Cardiac fibroblast (primary cell): ENCODE results near the gene SFI1.

Experiments used
- DNase-seq, 2 donors: peaks; one replicate each; pipeline versions ENCODE4 v3.0.0 to v3.0.0-alpha.2; 2010; ENCODE audit warnings: low read depth in 2 of 2
- H3K4me3 ChIP-seq, 2 donors: replicated peaks in 1 of 2; 1 replicate in 1 of 2; 2 replicates in 1 of 2; pipeline ENCODE4 v1.5.1; 2011; ENCODE audit warnings: low read depth in 2 of 2, low read length in 2 of 2, mild to moderate bottlenecking in 2 of 2, moderate library complexity in 1 of 2
- CTCF ChIP-seq: IDR thresholded peaks from one replicate; pipeline ENCODE4 v1.5.1; 2011; ENCODE audit warnings: low read depth, mild to moderate bottlenecking, low read length, inconsistent platforms

Gene SFI1

GRCh38 chr22:31627223-31627731 lies 130.9 kb downstream of the SFI1 start:
- peak in 1 of 2 donors; percentile 39 for DNase-seq
- no peak overlapping the region for H3K4me3 ChIP-seq
- no peak for TF ChIP-seq CTCF

- DNase-seq, result no peak
- no peak overlapping the region for H3K4me3 ChIP-seq
- no peak for TF ChIP-seq CTCF
Measured at GRCh38 chr22:31628362-31628761, 132.0 kb downstream of the SFI1 start.

- no peak for TF ChIP-seq CTCF
- DNase-seq, result no peak
- H3K4me3 ChIP-seq, result peak overlapping the region; percentile 78 to 91
Measured at GRCh38 chr22:31628969-31629708, 132.8 kb downstream of the SFI1 start.

- DNase-seq, result no peak
- peak overlapping the region; percentile 78 to 91 for H3K4me3 ChIP-seq
- no peak for TF ChIP-seq CTCF
Measured at GRCh38 chr22:31629741-31630184, 133.4 kb downstream of the SFI1 start.

- DNase-seq, result peak; percentile 80 to 93
Measured at GRCh38 chr22:31630331-31631329, 134.3 kb downstream of the SFI1 start.

More at GRCh38 chr22:31630331-31631329, 134.3 kb downstream of the SFI1 start:
- TF ChIP-seq CTCF, result no peak
- peak overlapping the region; percentile 78 to 91 for H3K4me3 ChIP-seq
